Adrenal gland (tissue), 12 donors: Measurements from ENCODE around the gene GSTO2. TPM values are rescaled to one million over a fixed set of nuclear protein-coding genes. Genes with fewer than 3 reads are reported as not detected.

ENCODE experiments used
- DNase-seq, 7 donors: peaks; one replicate each; pipeline ENCODE4 v3.0.0-alpha.2; 2019 to 2020
- H3K27ac ChIP-seq, 5 donors: fragments of 200-600 bp; sonication (generic) in 4 of 5; 1 replicate in 3 of 5; 2 replicates in 2 of 5; pipeline versions ENCODE4 v1.5.1 to v1.8.0; 2016 to 2020; ENCODE audit warnings: mild to moderate bottlenecking in 1 of 5
- H3K27me3 ChIP-seq: fragments of 200-600 bp; 2 replicates; pipeline ENCODE4 v1.8.0; 2021
- H3K36me3 ChIP-seq, 2 donors: fragments of 200-600 bp; replicated peaks in 1 of 2; 1 replicate in 1 of 2; 2 replicates in 1 of 2; pipeline versions ENCODE4 v1.5.1 to v1.8.0; 2018 to 2022
- H3K4me1 ChIP-seq, 2 donors: fragments of 200-600 bp; replicated peaks in 1 of 2; 1 replicate in 1 of 2; 2 replicates in 1 of 2; pipeline versions ENCODE4 v1.5.1 to v1.8.0; 2018 to 2021
- H3K4me3 ChIP-seq, 4 donors: fragments of 200-600 bp; sonication (generic) in 3 of 4; one replicate each; pipeline ENCODE4 v1.5.1; 2016 to 2018
- H3K9me3 ChIP-seq, 3 donors: fragments of 200-600 bp; sonication (generic) in 1 of 3; replicated peaks in 1 of 3; 1 replicate in 2 of 3; 2 replicates in 1 of 3; pipeline versions ENCODE4 v1.5.1 to v1.8.0; 2016 to 2021
- CTCF ChIP-seq, 6 experiments: fragments of 450-650 bp in 4 of 6; fragments of 200-600 bp in 2 of 6; sonication (generic) in 1 of 6; IDR thresholded peaks; 1 replicate in 5 of 6; 2 replicates in 1 of 6; pipeline versions ENCODE4 v1.5.1 to v1.8.0; 2016 to 2021; ENCODE audit warnings: antibody characterized with exemption in 6 of 6, mild to moderate bottlenecking in 2 of 6, moderate library complexity in 1 of 6
- POLR2A ChIP-seq, 2 donors: fragments of 450-650 bp; IDR thresholded peaks; one replicate each; pipeline ENCODE4 v1.6.1; 2017; ENCODE audit warnings: antibody characterized with exemption in 2 of 2, mild to moderate bottlenecking in 2 of 2, moderate library complexity in 1 of 2
- WGBS, 4 donors: extraction: QIAGEN DNeasy Blood & Tissue Kit in 2 of 4; methylation state at CpG; one replicate each; pipeline versions ENCODE4 v1.1.5 to v1.1.7; 2013 to 2017; 5-methylcytosine and 5-hydroxymethylcytosine counted together
- intact Hi-C, 2 donors: fragments of 100-400 bp; cut with DNase I; formaldehyde crosslinking; loops; one replicate each; pipeline versions ENCODE4 v1.14.1 to v1.15.0; 2022 to 2023
- polyA plus RNA-seq, 3 donors: library from polyadenylated mRNA; stranded (reverse); fragments of 200-250 nt in 2 of 3; fragments of 350-450 nt in 1 of 3; fragmentation: Illumina TruSeq in 1 of 3; extraction: RNeasy Lipid Tissue Mini Kit (QIAGEN cat#74804) in 1 of 3; gene quantifications; one replicate each; pipeline ENCODE4 v1.2.3, GENCODE V29; 2013 to 2014
- total RNA-seq, 9 donors: library from RNA; depleted of rRNA in 4 of 9; stranded (reverse); fragments of >200 nt in 4 of 9; fragments of 120-200 nt in 1 of 9; fragmentation: NEBNext Ultra II Directional in 1 of 9; extraction: Animal tissue kit (Norgen Biotek cat#: 25700) in 1 of 9; gene quantifications; one replicate each; pipeline versions ENCODE4 v1.1.0 to v1.2.4, GENCODE V29; 2013 to 2023
- donor health status: healthy with polysubstance abuse.
- donor health status: Bipolar disorder and iron deficiency.
- donor health status: DM: yes; HTN: yes; CAD: no.
- donor health status: DM: no; HTN: no; CAD: no.
- donor health status: DM: no; HTN: no; CAD: no.
- donor health status: DM: yes; HTN: yes; CAD: no.

Gene GSTO2
- total and polyA plus RNA-seq, 12 donors, result 3.7 to 15.3 (median 7.3) TPM

DNA sequence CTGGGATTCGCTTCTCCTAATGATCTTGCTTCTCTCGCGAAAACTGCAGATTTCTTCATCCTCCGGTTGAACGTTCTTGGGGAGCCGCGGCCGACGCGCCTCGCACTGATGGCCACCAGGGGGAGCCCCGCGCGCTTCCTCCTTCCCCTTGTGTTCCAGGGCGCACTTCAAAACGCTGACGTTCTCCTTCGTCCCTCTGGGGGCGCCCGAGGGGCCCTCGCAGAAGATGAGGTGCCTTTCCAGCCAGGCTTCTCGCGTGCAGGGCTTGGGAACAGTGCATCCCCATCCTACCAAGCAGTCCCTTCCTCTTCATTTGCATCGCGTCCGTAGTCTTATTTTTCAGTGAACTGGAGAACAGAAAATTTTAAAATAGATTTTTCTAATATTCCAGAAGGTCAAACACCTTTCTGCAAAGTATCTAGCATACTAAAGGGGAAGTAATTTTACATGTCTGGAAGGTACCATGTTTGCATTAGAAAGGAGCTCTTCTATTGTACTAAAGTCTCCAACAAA, 22.5 kb downstream of the GSTO2 start:
- H3K27me3 ChIP-seq, result no peaks in the 10 kb centered on the region
- WGBS, 4 donors, result 0 to 2% (median 1%) methylated on average over 23 to 26 of the region's 26 CpGs
- peak overlapping the region in 1 of 5 donors; percentile 57 for H3K27ac ChIP-seq

GRCh38 chr10:104293011-104293410, 24.0 kb downstream of the GSTO2 start:
- no peaks in the 10 kb centered on the region for H3K9me3 ChIP-seq
- peaks cover 0 to 17% of the 10 kb centered on the region in 2 donors for H3K4me1 ChIP-seq
- intact Hi-C loops, result no loop called here
- no peak overlapping the region for H3K4me3 ChIP-seq
- peak overlapping the region; percentile 1 to 87 (median 28) for H3K27ac ChIP-seq
- H3K36me3 ChIP-seq, result no peaks in the 10 kb centered on the region
- WGBS, 4 donors, result 7 to 47% (median 39%) methylated on average over 2 of the region's 2 CpGs
- TF ChIP-seq CTCF (IDR thresholded peaks at IDR 0.05), result no peak
- TF ChIP-seq POLR2A (IDR thresholded peaks at IDR 0.05), result no peak
- no peak for DNase-seq
- H3K27me3 ChIP-seq, result no peaks in the 10 kb centered on the region

More for the DNA sequence above, 22.5 kb downstream of the GSTO2 start:
- Histone ChIP-seq H3K4me3 (no peak overlapping the region), H3K4me1 (peaks cover 0 to 17% of the 10 kb centered on the region in 2 donors), H3K36me3 (no peaks in the 10 kb centered on the region), H3K9me3 (no peaks in the 10 kb centered on the region)
- peak; percentile 86 to 96 (median 93) for DNase-seq
- TF ChIP-seq POLR2A (IDR thresholded peaks at IDR 0.05), result no peak
- peak; percentile 99 to 100 (median 100) for TF ChIP-seq CTCF (IDR thresholded peaks at IDR 0.05)
- intact Hi-C loops, result no loop called here

- intact Hi-C loops, result no loop called here
- Histone ChIP-seq H3K36me3 (no peaks in the 10 kb centered on the region), H3K27me3 (no peaks in the 10 kb centered on the region), H3K9me3 (no peaks in the 10 kb centered on the region), H3K4me1 (peaks cover 0 to 17% of the 10 kb centered on the region in 2 donors), H3K27ac (peak overlapping the region in 2 of 5 donors; percentile 57 to 77), H3K4me3 (no peak overlapping the region)
- peak in 1 of 7 donors; percentile 51 for DNase-seq
- TF ChIP-seq POLR2A (IDR thresholded peaks at IDR 0.05), result no peak
- 65 to 75% (median 71%) methylated on average over 5 of the region's 5 CpGs for WGBS, 4 donors
Observed at GRCh38 chr10:104293781-104294321, 24.9 kb downstream of the GSTO2 start.

GRCh38 chr10:104296687-104297436, 27.9 kb downstream of the GSTO2 start:
- WGBS, 4 donors, result 91 to 97% (median 94%) methylated on average over 10 of the region's 10 CpGs
- TF ChIP-seq CTCF (IDR thresholded peaks at IDR 0.05) (no peak), POLR2A (IDR thresholded peaks at IDR 0.05) (no peak)
- no peaks in the 10 kb centered on the region for H3K9me3 ChIP-seq
- H3K4me1 ChIP-seq, result peaks cover 0 to 19% of the 10 kb centered on the region in 2 donors
- peak overlapping the region in 2 of 5 donors; percentile 83 to 92 for H3K27ac ChIP-seq
- H3K36me3 ChIP-seq, result no peaks in the 10 kb centered on the region
- no peak overlapping the region for H3K4me3 ChIP-seq
- DNase-seq, result peak in 1 of 7 donors; percentile 45
- H3K27me3 ChIP-seq, result no peaks in the 10 kb centered on the region
- intact Hi-C loops, result no loop called here
